ENCODE results near the gene HNRNPH2. TPM values are rescaled to one million over a fixed set of nuclear protein-coding genes. Genes with fewer than 3 reads are reported as not detected.

Gene HNRNPH2
- total RNA-seq, 1 experiment from 2014 or later: 72.9 TPM

- no peaks in the 10 kb centered on the region for H3K9me3 ChIP-seq (ENCODE audit: insufficient read depth, low read depth)
- H4K20me1 ChIP-seq (ENCODE audit: insufficient read depth): no peaks in the 10 kb centered on the region
- intact Hi-C loops (cut with micrococcal nuclease; ENCODE audit: unreplicated experiment): no loop called here
- no peak overlapping the region for H2AFZ ChIP-seq
- DNase-seq: no peak
- CTCF ChIA-PET: no interaction called here
- no peaks in the 10 kb centered on the region for H3K27me3 ChIP-seq (ENCODE audit: insufficient read depth, low read depth)
- no peak overlapping the region for H3K4me3 ChIP-seq
- H3F3A ChIP-seq (ENCODE audit: insufficient read depth, low read depth): no peaks in the 10 kb centered on the region
- H3K4me2 ChIP-seq: no peak overlapping the region
- no peaks in the 10 kb centered on the region for H3K36me3 ChIP-seq (ENCODE audit: low read depth)
- H3K27ac ChIP-seq: no peak overlapping the region
- no TSS peak for BruUV-seq (replicated peaks)
- no peaks in the 10 kb centered on the region for H3K4me1 ChIP-seq (replicated peaks; ENCODE audit: insufficient read depth)
- no peaks in the 10 kb centered on the region for H3K9me2 ChIP-seq (ENCODE audit: insufficient read depth)
- TF ChIP-seq EZH2 (IDR thresholded peaks at IDR 0.05; ENCODE audit: low read depth) (no peak), CTCF (conservative IDR thresholded peaks at IDR 0.05) (no peak)
- no peaks in the 10 kb centered on the region for H3K79me2 ChIP-seq (ENCODE audit: low read depth)
- POLR2A ChIA-PET (ENCODE audit: unreplicated experiment): no interaction called here
These were observed 45.9 kb upstream of the HNRNPH2 start for GRCh38 chrX:101362116-101362515.

GRCh38 chrX:101362757-101363156 lies 45.3 kb upstream of the HNRNPH2 start:
- Histone ChIP-seq H3K9me3 (ENCODE audit: insufficient read depth, low read depth) (no peaks in the 10 kb centered on the region), H3K4me1 (replicated peaks; ENCODE audit: insufficient read depth) (no peaks in the 10 kb centered on the region), H3K79me2 (ENCODE audit: low read depth) (no peaks in the 10 kb centered on the region), H3K27ac (no peak overlapping the region), H2AFZ (no peak overlapping the region), H4K20me1 (ENCODE audit: insufficient read depth) (no peaks in the 10 kb centered on the region), H3K27me3 (ENCODE audit: insufficient read depth, low read depth) (no peaks in the 10 kb centered on the region), H3F3A (ENCODE audit: insufficient read depth, low read depth) (no peaks in the 10 kb centered on the region), H3K9me2 (ENCODE audit: insufficient read depth) (no peaks in the 10 kb centered on the region), H3K36me3 (ENCODE audit: low read depth) (no peaks in the 10 kb centered on the region), H3K4me2 (no peak overlapping the region), H3K4me3 (no peak overlapping the region)
- intact Hi-C loops (cut with micrococcal nuclease; ENCODE audit: unreplicated experiment): no loop called here
- DNase-seq: no peak
- CTCF ChIA-PET: no interaction called here
- POLR2A ChIA-PET (ENCODE audit: unreplicated experiment): no interaction called here
- BruUV-seq (replicated peaks): no TSS peak
- no peak for TF ChIP-seq EZH2 (IDR thresholded peaks at IDR 0.05; ENCODE audit: low read depth)
- TF ChIP-seq CTCF (conservative IDR thresholded peaks at IDR 0.05): no peak

- no peaks in the 10 kb centered on the region for H3K4me1 ChIP-seq (replicated peaks; ENCODE audit: insufficient read depth)
- H3F3A ChIP-seq (ENCODE audit: insufficient read depth, low read depth): no peaks in the 10 kb centered on the region
- CTCF ChIA-PET: no interaction called here
- H2AFZ ChIP-seq: no peak overlapping the region
- POLR2A ChIA-PET (ENCODE audit: unreplicated experiment): no interaction called here
- no peaks in the 10 kb centered on the region for H3K79me2 ChIP-seq (ENCODE audit: low read depth)
- DNase-seq: no peak
- H3K27ac ChIP-seq: no peak overlapping the region
- H3K9me2 ChIP-seq (ENCODE audit: insufficient read depth): no peaks in the 10 kb centered on the region
- H3K4me3 ChIP-seq: no peak overlapping the region
- intact Hi-C loops (cut with micrococcal nuclease; ENCODE audit: unreplicated experiment): no loop called here
- no TSS peak for BruUV-seq (replicated peaks)
- H4K20me1 ChIP-seq (ENCODE audit: insufficient read depth): no peaks in the 10 kb centered on the region
- no peaks in the 10 kb centered on the region for H3K36me3 ChIP-seq (ENCODE audit: low read depth)
- H3K27me3 ChIP-seq (ENCODE audit: insufficient read depth, low read depth): no peaks in the 10 kb centered on the region
- H3K9me3 ChIP-seq (ENCODE audit: insufficient read depth, low read depth): no peaks in the 10 kb centered on the region
- no peak for TF ChIP-seq CTCF (conservative IDR thresholded peaks at IDR 0.05)
- TF ChIP-seq EZH2 (IDR thresholded peaks at IDR 0.05; ENCODE audit: low read depth): no peak
- no peak overlapping the region for H3K4me2 ChIP-seq
These were observed 42.7 kb upstream of the HNRNPH2 start for GRCh38 chrX:101365301-101365795.

All from PC-9 (cell line).